SK-N-SH (cell line): ENCODE measurements around the gene ZNF277.

Experiments used
- CTCF ChIP-seq: fragments of 200-600 bp; sonication (generic); IDR thresholded peaks from 2 replicates; pipeline ENCODE4 v1.6.1; 2017; ENCODE audit warnings: antibody characterized with exemption, mild to moderate bottlenecking, moderate library complexity
- JUND ChIP-seq: IDR thresholded peaks from 2 replicates; pipeline ENCODE4 v1.4.0; 2012
- MXI1 ChIP-seq: IDR thresholded peaks from 2 replicates; pipeline ENCODE4 v1.6.1; 2012; ENCODE audit warnings: mild to moderate bottlenecking, low read depth, low read length, improper control_type of control experiment
- PBX3 ChIP-seq: IDR thresholded peaks from 2 replicates; pipeline ENCODE4; 2012
- RAD21 ChIP-seq: IDR thresholded peaks from 2 replicates; pipeline ENCODE4 v1.6.1; 2012; ENCODE audit warnings: mild to moderate bottlenecking, low read length
- USF1 ChIP-seq: IDR thresholded peaks from 2 replicates; pipeline ENCODE4 v1.4.0; 2012; ENCODE audit warnings: low read depth, borderline replicate concordance

GRCh38 chr7:112334366-112334765, 127.9 kb downstream of the ZNF277 start:
- TF ChIP-seq CTCF = no peak
- TF ChIP-seq RAD21 = no peak
- no peak for TF ChIP-seq PBX3
- no peak for TF ChIP-seq MXI1
- no peak for TF ChIP-seq USF1
- no peak for TF ChIP-seq JUND
